HuH-7 (cell line): ENCODE results near the gene EFCC1.
"Not testable (repeated sequence)": the region's sequence is repeated elsewhere in the genome, so short reads cannot be mapped to it uniquely, and the experiment has no call there.

ENCODE experiments used
- DNase-seq: peaks from one replicate; pipeline ENCODE4 v3.0.0; 2011; ENCODE audit warnings: low spot score

Gene EFCC1

DNA sequence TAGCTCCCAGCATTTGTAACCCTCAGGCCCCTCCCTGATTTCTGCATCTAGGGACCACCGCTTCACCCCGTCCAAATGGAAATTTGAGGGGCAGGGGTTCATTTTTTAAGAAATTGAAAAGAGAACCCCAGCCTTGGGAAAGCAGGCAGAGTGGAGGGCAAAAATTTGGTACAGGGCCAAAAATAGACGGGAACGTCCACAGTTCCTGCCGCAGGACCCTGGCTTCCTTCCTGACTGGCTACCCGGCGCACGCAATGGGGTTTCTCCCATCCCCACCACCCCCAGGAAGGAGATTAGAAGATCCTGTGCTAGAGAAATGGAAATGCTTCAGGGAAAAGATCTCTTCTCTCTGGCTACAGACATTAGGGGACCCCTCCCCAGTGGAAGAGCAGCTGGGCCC is 80.4 kb downstream of the EFCC1 start:
- no peak for DNase-seq

DNA sequence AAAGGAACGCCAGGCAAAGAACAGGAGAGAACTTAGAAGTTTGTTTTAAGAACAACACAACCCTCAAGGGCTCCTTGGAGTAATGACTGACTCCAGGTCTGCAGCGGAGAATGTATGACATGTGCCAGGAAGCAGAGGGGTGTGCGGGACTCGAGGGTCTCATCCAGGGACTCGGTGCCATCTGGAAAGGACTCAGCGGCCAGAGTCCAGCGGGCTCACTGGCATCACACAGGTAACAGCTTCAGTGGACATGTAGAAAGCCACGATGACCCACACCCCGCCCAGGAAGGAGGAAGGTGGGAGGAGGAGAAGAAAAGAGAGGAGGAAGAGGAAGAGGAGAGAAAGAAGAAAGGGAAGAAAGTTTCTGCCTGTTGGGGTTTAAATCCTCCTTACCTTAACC is 80.9 kb downstream of the EFCC1 start:
- no peak for DNase-seq

DNA sequence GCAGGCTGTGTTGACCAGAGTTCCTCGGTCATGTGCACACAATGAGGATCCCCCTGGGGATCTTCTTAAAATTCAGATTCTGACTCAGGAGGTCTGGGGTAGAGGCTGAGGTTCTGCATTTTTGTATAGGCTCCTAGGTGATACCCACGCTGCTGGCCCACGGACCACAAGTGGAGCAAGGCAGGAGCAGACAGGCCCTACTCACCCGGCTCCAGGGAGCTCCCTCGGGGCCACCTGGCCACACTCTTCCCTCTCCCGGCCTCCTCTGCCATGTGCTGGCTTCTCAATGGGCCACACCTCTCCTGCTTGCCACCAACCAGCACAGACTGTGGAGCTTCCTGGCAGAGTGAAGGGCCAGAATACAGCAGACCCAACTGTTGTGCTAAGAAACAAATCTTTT is 83.4 kb downstream of the EFCC1 start:
- no peak for DNase-seq

DNA sequence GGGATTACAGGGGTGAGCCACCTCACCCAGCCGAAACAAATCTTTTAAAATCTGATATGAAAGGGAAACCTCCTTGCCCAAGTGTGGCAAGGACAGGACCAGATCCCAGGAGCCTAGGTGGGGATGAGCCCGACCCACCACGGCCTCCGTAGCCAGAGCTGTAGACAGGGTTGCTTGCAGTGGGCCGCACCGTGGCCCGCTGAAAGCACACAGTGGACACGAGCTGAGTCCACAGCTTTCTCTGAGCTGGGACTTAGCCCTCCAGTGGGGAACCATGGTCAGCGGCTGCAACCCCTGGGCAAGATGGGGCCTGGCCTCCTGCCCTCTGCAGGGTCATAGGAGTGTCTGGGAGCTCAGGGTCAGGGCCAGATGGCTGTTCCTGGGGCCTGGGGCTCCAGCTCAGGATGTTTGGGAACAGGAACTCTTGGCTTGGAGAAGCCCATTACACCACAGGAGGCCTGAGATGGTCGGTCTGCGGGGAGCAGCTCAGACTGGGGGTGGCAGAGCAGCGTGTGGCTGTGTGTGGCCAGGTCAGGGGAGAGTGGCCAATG is 84.1 kb downstream of the EFCC1 start:
- DNase-seq: no peak

DNA sequence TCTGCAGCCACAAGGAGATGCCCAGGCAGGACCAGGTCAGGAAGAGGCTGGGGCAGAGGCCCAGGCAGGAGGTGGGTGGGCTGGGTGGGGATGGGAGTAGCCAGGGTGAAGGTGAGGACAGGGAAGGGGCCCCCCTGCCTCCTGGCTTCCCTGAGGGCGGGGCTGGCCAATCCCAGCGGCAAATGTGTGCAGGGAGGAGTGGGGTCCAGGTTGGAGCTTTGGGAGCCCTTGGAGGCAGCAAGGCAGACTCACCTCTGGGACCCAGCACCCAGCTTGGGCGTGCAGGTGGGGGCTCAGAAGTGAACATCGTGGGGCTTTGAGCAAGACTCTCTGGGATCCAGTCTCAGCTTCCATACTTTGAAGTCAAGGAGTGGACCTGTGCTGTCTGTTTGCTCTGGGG is 84.7 kb downstream of the EFCC1 start:
- no peak for DNase-seq

DNA sequence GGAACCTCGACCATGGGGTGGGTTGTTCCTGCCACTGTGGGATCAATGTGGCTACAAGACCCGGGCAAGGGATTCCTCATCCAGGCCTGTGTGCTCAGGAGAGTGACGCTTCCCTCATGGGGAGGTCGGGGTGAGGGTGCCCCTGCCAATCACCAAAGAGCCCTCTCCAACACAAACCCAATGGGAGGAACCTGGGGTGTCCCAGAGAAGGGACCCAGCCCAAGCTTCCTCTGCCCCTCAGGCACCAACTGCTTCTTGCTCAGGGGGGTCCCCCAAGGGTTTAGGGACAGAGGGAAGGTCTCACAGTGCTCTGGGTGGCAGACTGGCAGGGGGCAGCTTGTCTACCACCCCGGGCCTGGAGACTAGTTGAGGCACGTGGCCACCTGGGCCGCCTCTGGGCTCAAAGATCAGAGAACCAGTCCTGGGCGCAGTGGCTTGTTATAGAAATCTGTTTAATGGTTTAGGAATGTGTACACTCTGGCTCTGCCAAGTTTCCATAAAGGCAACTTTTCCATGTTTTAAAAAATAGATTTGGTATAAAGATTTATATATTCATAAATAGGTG is 86.1 kb downstream of the EFCC1 start:
- DNase-seq: no peak

DNA sequence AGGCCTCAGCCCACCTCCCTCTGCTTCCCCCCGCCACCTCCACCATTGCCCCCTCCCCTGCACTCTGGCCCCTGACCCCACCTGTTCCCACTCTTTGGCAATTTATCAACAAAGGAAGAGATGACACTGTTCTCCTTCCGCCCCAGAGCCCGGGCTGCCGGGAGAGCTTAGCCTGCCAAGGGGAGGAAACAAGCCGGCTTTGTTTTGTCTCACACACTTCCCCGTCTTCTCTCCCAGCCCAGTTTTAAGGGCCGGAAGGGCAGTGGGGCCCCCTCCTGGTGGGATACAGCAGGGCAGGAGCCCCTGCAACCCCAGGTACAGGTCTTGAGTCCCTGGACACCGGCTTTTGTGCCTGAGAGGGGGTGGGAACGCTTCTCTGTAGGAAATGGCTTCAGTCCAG is 86.8 kb downstream of the EFCC1 start:
- not testable (repeated sequence) for DNase-seq

DNA sequence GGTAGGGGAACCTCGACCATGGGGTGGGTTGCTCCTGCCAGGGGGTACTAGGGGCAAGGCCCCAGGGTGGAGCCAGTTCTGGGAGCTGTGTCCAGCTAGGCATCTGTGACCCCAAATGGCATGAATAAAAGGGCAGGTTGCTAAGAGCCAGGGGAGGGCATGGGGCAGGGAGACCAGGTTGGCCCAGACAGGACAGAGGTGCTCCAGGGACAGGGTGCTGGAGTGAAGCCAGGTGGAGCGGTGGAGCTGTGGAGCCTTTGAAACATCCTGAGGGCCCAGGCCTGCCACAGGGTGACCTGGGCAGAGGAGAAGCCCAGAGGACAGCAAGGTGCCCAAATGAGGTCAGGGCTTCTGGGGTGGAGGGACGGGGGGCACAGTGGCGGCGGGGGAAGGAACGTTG is 87.2 kb downstream of the EFCC1 start:
- DNase-seq: not testable (repeated sequence)
